Prostate gland (tissue), 2 donors: ENCODE data around the gene EDEM3. TPM values are rescaled to one million over a fixed set of nuclear protein-coding genes. Genes with fewer than 3 reads are reported as not detected.

Experiments
- DNase-seq: peaks from one replicate; pipeline ENCODE4 v3.0.0-alpha.2; 2019; ENCODE audit warnings: low spot score
- H3K27ac ChIP-seq, 2 donors: fragments of 200-600 bp; sonication (generic); 2 replicates each; pipeline ENCODE4 v1.5.1; 2017 to 2019
- H3K27me3 ChIP-seq: fragments of 200-600 bp; sonication (generic); replicated peaks from 2 replicates; pipeline ENCODE4 v1.5.1; 2019; ENCODE audit not compliant: insufficient read depth
- H3K36me3 ChIP-seq, 2 donors: fragments of 200-600 bp; sonication (generic); 1 replicate in 1 of 2; 2 replicates in 1 of 2; pipeline versions ENCODE4 v1.5.1 to v1.8.1; 2017 to 2019
- H3K4me1 ChIP-seq: fragments of 200-600 bp; sonication (generic); replicated peaks from 2 replicates; pipeline ENCODE4 v1.5.1; 2019
- H3K4me3 ChIP-seq, 2 donors: fragments of 200-600 bp; sonication (generic); 2 replicates each; pipeline ENCODE4 v1.5.1; 2017 to 2019
- H3K9me3 ChIP-seq: fragments of 200-600 bp; sonication (generic); 2 replicates; pipeline ENCODE4 v1.5.1; 2017
- POLR2A ChIP-seq: fragments of 450-650 bp; IDR thresholded peaks from one replicate; pipeline ENCODE4 v1.6.1; 2016; ENCODE audit warnings: antibody characterized with exemption, mild to moderate bottlenecking
- POLR2AphosphoS5 ChIP-seq: sonication (generic); formaldehyde crosslinking; IDR thresholded peaks from one replicate; pipeline ENCODE4 v1.6.1; 2017; ENCODE audit warnings: antibody characterized with exemption
- WGBS: methylation state at CpG from one replicate; pipeline ENCODE4 v1.1.5; 2018; 5-methylcytosine and 5-hydroxymethylcytosine counted together
- intact Hi-C: fragments of 100-400 bp; cut with DNase I; formaldehyde crosslinking; loops from one replicate; pipeline ENCODE4 v1.14.2; 2022
- total RNA-seq, 2 donors: library from RNA; depleted of rRNA; stranded (reverse); fragments of >200 nt; gene quantifications; one replicate each; pipeline ENCODE4 v1.1.0, GENCODE V29; 2016
- TF ChIP-seq, protein P1 (sequence below), 4 experiments: fragments of 200-600 bp in 2 of 4; fragments of 450-650 bp in 2 of 4; sonication (generic) in 2 of 4; IDR thresholded peaks; 1 replicate in 3 of 4; 2 replicates in 1 of 4; pipeline ENCODE4 v1.5.1; 2016 to 2019; ENCODE audit warnings: antibody characterized with exemption in 4 of 4, mild to moderate bottlenecking in 2 of 4, moderate library complexity in 2 of 4

EDEM3 gene
- total RNA-seq, 2 donors from 2014 or later = 31.1 to 55.3 TPM

DNA sequence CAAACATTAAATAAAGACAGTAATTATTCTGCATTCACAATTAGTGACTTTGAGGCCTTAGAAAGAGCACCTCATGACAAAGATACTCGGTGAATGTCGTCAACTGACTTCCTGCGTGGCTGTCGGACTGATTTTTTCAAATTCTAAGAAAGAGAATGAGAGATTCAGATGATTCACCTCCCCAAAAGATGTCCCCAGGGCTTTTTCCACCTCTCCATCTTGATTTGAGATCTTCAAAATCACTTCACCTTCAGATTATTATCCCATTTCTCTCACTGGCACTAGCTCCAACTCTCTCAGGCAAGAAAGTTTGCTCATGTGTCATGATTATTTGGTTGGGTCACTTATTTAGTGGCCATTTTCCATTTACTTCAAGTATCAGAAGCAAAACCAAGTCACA, 5.0 kb upstream of the EDEM3 start:
- no peaks in the 10 kb centered on the region for H3K9me3 ChIP-seq
- peaks cover 3% of the 10 kb centered on the region for H3K4me1 ChIP-seq
- no peak overlapping the region for H3K4me3 ChIP-seq
- TF ChIP-seq POLR2AphosphoS5 (no peak), POLR2A (no peak)
- TF ChIP-seq, protein P1, sequence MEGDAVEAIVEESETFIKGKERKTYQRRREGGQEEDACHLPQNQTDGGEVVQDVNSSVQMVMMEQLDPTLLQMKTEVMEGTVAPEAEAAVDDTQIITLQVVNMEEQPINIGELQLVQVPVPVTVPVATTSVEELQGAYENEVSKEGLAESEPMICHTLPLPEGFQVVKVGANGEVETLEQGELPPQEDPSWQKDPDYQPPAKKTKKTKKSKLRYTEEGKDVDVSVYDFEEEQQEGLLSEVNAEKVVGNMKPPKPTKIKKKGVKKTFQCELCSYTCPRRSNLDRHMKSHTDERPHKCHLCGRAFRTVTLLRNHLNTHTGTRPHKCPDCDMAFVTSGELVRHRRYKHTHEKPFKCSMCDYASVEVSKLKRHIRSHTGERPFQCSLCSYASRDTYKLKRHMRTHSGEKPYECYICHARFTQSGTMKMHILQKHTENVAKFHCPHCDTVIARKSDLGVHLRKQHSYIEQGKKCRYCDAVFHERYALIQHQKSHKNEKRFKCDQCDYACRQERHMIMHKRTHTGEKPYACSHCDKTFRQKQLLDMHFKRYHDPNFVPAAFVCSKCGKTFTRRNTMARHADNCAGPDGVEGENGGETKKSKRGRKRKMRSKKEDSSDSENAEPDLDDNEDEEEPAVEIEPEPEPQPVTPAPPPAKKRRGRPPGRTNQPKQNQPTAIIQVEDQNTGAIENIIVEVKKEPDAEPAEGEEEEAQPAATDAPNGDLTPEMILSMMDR (IDR thresholded peaks at IDR 0.05) = no peak
- H3K27me3 ChIP-seq = no peaks in the 10 kb centered on the region
- intact Hi-C loops = no loop called here
- WGBS = 94% methylated on average over 4 of the region's 4 CpGs
- H3K27ac ChIP-seq = peak overlapping the region; percentile 2 to 50
- no peaks in the 10 kb centered on the region for H3K36me3 ChIP-seq
- DNase-seq = no peak

DNA sequence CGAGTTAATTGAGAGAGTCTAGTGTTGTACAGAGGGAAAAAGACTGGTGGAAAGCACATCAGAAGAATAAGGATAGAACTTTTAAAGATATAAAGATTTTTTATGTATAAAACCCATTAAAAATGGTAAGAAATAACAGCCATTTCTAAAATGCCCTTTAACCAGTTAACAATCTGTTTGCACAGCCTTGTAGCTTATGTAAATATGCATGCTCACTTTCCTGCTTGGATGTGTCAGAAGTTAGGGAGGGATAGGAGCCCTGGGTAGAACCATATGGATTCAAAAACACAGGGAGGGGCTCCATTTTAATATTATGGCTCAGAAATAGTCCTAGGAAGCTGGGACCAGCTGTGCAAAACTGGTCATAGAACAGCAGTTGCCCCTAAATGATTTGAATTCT, 4.5 kb upstream of the EDEM3 start:
- WGBS = 85% methylated on average over 1 of the region's 1 CpG
- intact Hi-C loops = no loop called here

DNA sequence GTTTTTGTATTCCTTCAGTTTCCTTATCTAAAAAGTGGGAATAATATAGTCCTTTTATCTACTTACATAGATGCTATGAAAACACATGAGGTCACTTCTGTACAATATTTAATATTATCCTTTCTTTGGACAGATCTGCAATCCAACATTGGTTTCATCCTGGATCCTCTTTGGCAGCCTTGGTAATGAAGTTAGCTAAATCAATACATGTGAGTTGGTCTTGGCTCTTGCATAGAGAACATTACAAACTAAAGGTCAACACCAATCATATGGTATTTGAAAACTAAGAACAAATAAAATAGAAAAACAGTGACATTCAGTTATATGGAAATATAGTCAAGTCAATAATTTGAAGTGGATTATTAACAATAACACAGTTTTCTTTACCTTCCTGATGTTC, 3.2 kb upstream of the EDEM3 start:
- Histone ChIP-seq H3K36me3 (no peaks in the 10 kb centered on the region), H3K4me1 (peaks cover 3% of the 10 kb centered on the region), H3K9me3 (no peaks in the 10 kb centered on the region), H3K27me3 (no peaks in the 10 kb centered on the region), H3K4me3 (no peak overlapping the region), H3K27ac (peak overlapping the region; percentile 54 to 73)
- TF ChIP-seq, protein P1 (IDR thresholded peaks at IDR 0.05) = no peak
- TF ChIP-seq POLR2AphosphoS5 = peak; percentile 84
- peak; percentile 30 for DNase-seq
- intact Hi-C loops = no loop called here

More for the DNA sequence above, 4.5 kb upstream of the EDEM3 start:
- Histone ChIP-seq H3K27me3 (no peaks in the 10 kb centered on the region), H3K4me1 (peaks cover 3% of the 10 kb centered on the region), H3K4me3 (no peak overlapping the region), H3K36me3 (no peaks in the 10 kb centered on the region), H3K9me3 (no peaks in the 10 kb centered on the region), H3K27ac (peak overlapping the region in 1 of 2 donors; percentile 50)
- peak; percentile 47 for TF ChIP-seq POLR2AphosphoS5
- TF ChIP-seq, protein P1 (IDR thresholded peaks at IDR 0.05) = no peak
- no peak for DNase-seq

DNA sequence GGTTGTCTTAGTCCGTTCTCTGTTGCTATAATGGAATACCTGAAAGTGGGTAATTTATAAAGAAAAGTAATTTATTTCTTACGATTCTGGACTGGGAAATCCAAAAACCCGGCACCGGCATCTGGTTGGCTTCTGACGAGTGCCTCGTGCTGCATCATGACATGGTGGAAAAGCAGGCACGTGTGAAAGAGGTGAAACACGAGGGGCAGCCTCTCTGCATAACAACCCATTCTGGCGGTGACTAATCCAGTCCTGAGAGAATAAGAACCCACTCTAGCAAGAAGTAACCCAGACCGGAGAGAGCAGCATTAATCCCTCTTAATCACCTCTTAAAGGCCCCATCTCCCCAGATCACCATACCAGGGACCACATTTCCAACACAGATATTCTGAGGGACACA, 2.7 kb upstream of the EDEM3 start:
- H3K4me1 ChIP-seq = peaks cover 3% of the 10 kb centered on the region
- intact Hi-C loops = no loop called here
- WGBS = 83% methylated on average over 10 of the region's 10 CpGs
- H3K36me3 ChIP-seq = no peaks in the 10 kb centered on the region
- no peak for DNase-seq
- TF ChIP-seq POLR2AphosphoS5 (no peak), POLR2A (no peak)
- TF ChIP-seq, protein P1 (IDR thresholded peaks at IDR 0.05) = no peak
- H3K4me3 ChIP-seq = no peak overlapping the region
- peak overlapping the region; percentile 54 to 73 for H3K27ac ChIP-seq
- H3K27me3 ChIP-seq = no peaks in the 10 kb centered on the region
- H3K9me3 ChIP-seq = no peaks in the 10 kb centered on the region

DNA sequence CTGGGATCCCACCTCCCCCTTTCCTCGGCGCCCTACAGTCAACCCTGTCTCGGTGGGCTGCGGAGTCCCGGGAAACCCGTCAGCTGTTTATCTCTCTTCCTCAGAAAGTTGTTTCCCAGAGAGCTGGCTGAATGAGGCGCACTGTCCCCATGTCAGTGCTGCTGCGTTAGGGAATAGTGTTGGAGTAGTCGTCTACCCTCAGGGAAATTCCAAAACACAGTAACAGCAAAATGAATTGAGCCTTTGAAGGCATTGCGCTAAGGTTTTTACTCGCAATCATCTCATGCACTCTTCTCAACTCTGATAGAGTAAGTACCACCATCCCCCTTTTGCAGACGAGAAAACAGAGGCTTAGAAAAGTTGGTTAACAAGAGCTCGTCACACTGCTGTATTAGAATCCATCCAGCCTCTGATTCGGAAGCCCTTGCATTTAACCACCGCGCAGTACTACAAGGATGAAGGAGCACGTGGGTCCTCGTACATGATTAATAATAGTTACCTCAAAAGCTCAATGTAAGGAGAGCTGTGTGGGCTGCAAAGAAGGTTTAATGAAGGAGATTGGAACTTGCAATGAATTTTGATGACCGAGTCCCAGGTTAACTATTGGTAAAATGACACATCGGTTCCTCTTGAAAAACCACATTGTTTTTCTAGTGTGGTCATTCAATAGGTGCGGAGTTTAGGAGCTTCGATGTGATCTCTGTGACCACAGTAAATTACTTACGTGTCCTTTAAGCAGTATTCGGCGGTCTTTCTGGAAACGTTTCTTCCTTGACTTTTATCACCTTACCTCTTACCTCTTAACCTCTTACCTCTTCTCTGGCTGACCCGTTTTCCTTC, 788 bp upstream of the EDEM3 start:
- intact Hi-C loops = no loop called here
- peak overlapping the region; percentile 92 to 95 for H3K27ac ChIP-seq
- DNase-seq = no peak
- WGBS = 1% methylated on average over 27 of the region's 27 CpGs
- no peaks in the 10 kb centered on the region for H3K9me3 ChIP-seq
- H3K36me3 ChIP-seq = no peaks in the 10 kb centered on the region
- no peak for TF ChIP-seq POLR2AphosphoS5
- TF ChIP-seq, protein P1 (IDR thresholded peaks at IDR 0.05) = no peak
- no peak for TF ChIP-seq POLR2A
- no peaks in the 10 kb centered on the region for H3K27me3 ChIP-seq
- H3K4me1 ChIP-seq = peaks cover 3% of the 10 kb centered on the region
- peak overlapping the region; percentile 94 to 98 for H3K4me3 ChIP-seq
